HG02870 (cell line): Measurements from ENCODE around the gene METTL4.
A peak's percentile ranks its signal among the peaks of the same experiment; 100 is the strongest.

Experiments
- ATAC-seq: cut with Tn5 transposase; IDR thresholded peaks from one replicate; pipeline ENCODE4 v1.9.1; 2021; ENCODE audit warnings: mild to moderate bottlenecking, moderate library complexity; ENCODE audit not compliant: unreplicated experiment

The METTL4 gene, protein sequence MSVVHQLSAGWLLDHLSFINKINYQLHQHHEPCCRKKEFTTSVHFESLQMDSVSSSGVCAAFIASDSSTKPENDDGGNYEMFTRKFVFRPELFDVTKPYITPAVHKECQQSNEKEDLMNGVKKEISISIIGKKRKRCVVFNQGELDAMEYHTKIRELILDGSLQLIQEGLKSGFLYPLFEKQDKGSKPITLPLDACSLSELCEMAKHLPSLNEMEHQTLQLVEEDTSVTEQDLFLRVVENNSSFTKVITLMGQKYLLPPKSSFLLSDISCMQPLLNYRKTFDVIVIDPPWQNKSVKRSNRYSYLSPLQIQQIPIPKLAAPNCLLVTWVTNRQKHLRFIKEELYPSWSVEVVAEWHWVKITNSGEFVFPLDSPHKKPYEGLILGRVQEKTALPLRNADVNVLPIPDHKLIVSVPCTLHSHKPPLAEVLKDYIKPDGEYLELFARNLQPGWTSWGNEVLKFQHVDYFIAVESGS

DNA sequence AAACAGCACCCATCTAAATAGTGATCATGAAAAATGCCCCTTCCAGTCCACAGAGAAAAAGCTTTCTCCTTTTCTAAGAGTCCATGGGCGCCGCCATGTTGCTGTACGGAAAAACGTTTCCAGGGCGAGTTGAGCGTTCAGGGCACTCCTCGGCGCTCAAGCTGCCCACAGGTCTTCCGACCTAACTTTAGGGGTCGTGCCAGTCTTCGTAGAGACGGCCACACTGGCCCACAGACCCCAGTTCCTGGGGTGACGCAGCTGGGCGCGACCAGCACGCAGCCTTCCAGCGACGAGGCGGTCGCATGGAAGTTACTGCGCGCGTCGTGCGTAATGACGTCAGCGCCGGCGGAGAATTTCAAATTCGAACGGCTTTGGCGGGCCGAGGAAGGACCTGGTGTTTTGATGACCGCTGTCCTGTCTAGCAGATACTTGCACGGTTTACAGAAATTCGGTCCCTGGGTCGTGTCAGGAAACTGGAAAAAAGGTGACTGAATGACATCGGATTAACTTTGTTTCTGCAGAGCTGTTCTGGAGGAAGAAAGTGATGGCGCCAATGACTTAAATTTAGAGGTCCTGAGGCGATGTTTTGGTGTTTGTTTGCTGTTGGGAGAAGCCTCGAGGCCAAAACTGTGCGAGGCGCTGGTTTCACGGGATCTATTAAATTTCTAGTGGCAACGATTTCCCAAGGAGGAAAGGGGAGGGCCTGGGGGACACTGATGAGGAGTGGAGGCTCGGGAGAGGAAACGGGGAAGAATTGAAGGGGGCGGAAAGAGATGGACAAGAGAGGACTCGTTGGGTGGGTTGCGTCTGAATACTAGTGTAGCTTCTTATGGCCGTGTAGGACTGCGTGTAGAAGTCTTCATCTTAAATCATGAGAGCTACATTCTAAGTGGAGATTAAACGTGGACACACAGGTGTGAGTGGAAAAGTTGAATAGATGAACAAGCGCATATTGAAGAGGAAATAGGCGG lies at the start of gene METTL4, which contains the start of gene NDC80:
TSS of gene METTL4 (minus strand) at position 306 of the 971 bp plus-strand sequence. CDS start 4,289 bp downstream, outside the sequence.
TSS of gene NDC80 (plus strand) at position 358 of the 971 bp plus-strand sequence. CDS start 1,429 bp downstream, outside the sequence.
- ATAC-seq = peak; percentile 75

GRCh38 chr18:2618009-2618408 lies 46.7 kb upstream of the METTL4 start:
- no peak for ATAC-seq

- no peak for ATAC-seq
Measured at GRCh38 chr18:2617401-2617998, 46.2 kb upstream of the METTL4 start.

DNA sequence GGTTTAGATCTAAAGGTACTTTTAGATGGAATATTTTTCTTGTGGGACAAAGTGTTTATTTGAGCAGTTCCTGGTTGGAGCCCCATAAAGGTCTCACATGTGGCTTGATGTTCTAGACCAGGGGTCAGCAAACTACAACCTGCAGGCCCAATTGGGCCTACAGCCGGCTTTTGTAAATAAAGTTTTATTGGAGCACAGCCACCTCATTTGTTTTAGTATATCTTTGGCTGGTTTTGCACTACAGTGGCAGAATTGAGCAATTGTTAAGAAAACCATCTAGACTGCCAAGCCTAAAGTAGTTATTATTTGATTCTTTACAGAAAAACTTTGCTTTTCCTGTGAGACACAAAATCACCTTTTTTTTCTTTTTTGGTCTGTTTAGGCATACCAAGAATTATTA lies 41.7 kb upstream of the METTL4 start:
- ATAC-seq = no peak

- no peak for ATAC-seq
Measured at GRCh38 chr18:2610549-2610948, 39.2 kb upstream of the METTL4 start.

DNA sequence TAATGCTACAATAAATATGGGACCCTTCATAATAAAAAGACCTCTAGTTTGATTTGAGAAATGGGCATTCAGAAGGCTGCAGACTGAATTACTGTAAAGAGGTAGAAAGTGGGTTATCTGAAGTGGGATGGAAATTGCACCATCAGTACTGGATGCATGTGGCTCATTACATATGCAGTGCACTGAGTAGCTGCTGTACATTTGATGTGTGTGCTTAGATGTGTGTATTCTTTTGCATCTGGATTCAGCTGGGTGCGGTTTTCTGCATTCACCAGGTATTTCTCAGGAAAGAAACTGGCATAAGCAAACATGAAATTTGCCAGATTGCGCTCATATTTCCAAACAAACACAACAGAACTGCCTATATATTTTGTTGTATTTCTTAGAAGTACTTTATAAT lies 38.3 kb upstream of the METTL4 start:
- no peak for ATAC-seq

- ATAC-seq = no peak
Measured at GRCh38 chr18:2606335-2606734, 35.0 kb upstream of the METTL4 start.

GRCh38 chr18:2602844-2603243 lies 31.5 kb upstream of the METTL4 start:
- no peak for ATAC-seq

DNA sequence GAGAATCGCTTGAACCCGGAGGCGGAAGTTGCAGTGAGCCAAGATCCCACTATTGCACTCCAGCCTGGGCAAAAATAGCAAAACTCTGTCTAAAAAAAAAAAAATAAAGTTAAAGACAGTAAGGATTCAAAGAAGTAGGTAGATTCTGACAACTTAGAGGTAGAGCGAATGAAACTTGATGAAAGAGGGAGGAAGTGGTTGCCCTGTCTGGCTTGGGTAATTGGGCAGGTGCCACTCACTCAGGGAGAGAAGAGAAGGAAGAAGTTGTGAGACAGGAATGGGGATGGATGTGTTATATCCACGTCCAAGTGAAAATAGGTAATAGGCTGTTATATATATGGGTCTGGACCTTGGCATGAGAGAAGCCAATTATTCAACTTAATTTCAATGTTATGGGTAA lies 26.3 kb upstream of the METTL4 start:
- no peak for ATAC-seq

DNA sequence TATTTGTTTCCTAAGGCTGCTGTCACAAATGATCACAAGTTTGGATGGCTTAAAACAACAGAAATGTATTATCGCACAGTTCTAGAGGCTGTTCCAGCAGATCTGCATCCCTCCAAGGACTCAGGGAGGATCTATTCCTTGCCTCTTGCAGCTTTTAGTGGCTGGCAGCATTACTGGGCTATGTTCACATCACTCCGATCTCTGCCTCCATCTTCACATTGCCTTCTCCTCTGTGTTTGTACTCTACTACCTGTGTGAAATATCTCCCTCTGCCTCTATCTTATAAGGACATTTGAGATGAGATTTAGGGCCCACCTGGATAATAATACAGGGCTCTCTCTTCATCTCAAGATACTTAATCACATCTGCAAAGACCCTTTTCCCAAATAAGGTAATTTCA lies 19.0 kb upstream of the METTL4 start:
- no peak for ATAC-seq

DNA sequence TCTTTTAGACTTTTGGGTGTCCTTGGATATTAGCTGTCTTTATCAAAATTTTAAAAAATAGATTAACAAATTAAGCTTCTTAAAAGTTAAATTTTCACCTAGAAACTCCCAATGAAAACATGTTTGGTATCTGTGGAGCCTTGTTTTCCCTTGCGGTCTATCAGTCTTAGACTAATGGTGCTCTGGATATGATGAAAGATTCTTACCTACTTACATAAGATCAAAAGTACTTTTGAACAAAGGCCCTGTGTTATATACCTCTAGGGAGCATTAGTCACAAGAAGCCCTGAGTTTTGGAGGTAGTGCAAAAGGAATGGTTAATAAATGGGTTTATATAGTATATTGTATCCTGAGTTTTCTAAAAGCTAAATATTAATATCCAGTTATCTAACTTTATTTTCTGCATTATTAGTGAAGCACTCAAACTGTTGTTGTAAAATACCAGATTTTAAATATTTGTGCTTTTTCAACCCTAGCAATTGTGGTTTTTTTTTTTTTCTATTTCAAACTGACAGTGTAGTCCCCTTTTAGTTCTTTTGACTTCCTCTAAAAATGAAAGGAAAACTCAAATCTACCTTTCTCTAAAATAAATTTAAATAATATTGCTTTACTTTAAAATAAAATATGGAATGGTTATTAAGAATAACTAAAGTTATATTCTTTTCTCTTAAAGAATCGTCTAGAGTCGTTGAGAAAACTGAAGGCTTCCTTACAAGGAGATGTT lies 18.2 kb upstream of the METTL4 start:
- ATAC-seq = no peak

DNA sequence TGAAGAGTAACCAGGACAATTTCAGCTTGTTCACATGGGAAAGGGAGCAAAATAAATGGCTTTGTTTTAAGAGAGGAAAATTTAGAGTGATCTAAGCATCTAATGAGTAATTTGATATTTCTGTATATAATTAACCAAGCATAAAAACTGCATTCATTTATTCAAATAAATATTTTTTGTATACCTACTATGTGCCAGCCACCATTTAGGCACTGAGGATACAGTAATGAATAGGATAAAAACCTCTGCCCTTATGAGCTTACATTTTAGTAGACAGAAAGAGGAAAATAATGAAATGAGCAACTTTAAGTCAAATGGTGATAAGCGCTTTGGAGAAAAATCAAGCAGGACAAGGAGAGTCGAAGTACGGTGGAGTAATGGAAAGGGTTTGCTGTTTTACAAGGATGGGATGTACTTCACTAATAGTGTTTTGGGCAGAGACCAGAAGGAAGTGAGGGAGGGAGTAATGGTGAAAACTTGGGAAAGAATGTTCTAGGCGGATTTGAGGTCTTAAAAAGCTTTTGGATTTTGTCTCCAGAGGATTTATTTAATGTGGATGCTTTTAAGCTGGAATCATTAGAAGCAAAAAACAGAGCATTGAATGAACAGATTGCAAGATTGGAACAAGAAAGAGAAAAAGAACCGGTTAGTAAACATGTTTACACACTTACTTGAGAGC lies 17.5 kb upstream of the METTL4 start:
- no peak for ATAC-seq

GRCh38 chr18:2587788-2588187 lies 16.5 kb upstream of the METTL4 start:
- ATAC-seq = no peak

GRCh38 chr18:2573408-2573807 lies 2.1 kb upstream of the METTL4 start:
- no peak for ATAC-seq

DNA sequence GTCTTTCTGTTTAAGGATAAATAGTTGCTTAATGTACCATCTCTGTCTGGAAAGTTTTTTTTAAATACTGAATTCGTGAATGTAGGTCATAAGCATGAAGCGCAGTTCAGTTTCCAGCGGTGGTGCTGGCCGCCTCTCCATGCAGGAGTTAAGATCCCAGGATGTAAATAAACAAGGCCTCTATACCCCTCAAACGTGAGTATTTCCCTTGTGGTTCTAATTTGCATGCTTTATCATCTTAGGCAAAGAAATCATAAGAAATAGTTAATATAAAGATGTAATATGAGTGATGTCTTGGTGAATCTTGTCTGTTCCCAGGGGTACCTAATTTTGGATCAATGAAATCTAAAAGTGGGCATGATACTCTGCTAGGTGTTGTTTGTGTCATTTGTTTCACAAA lies 1.6 kb upstream of the METTL4 start:
- ATAC-seq = no peak

DNA sequence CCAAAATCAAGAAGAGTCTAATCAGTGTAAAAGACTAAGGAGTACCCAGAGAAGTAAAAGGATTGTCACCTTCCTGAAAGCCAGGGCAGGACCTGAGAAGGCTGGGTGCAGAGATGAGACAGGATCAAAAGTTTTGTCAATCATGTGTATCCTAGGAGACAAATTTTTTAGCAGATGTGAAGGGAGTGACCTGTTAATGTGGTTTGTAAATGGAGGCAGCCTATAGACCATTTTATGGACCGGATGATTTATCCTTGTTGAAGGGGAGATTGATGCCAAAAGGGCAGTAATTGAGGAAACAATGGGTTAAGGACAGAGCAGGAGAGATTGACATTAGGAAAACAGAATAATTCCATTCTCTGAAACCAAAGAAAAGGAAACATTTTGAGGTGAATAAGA lies 865 bp upstream of the METTL4 start:
- ATAC-seq = peak; percentile 10

DNA sequence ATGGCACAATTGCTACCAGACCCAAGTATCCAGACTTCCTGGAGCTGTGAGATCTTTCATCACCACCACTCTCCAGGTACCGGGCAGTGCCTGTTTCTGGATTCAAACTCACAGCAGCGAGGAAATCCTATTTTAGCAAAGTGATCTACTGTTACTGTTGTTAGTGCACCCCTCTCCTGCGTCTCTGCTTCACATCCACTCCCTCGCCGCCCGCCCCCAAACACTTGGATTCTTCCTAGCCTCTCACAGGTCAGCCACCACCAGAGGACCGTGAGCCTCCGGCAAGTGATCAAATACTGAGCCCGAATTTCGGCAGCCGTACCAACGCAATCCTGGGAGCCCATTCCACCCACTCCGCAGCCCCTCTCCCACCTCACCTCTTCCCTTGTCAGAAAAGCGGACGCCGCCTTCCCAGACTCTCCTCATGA lies 519 bp downstream of the METTL4 start:
- peak; percentile 53 for ATAC-seq

DNA sequence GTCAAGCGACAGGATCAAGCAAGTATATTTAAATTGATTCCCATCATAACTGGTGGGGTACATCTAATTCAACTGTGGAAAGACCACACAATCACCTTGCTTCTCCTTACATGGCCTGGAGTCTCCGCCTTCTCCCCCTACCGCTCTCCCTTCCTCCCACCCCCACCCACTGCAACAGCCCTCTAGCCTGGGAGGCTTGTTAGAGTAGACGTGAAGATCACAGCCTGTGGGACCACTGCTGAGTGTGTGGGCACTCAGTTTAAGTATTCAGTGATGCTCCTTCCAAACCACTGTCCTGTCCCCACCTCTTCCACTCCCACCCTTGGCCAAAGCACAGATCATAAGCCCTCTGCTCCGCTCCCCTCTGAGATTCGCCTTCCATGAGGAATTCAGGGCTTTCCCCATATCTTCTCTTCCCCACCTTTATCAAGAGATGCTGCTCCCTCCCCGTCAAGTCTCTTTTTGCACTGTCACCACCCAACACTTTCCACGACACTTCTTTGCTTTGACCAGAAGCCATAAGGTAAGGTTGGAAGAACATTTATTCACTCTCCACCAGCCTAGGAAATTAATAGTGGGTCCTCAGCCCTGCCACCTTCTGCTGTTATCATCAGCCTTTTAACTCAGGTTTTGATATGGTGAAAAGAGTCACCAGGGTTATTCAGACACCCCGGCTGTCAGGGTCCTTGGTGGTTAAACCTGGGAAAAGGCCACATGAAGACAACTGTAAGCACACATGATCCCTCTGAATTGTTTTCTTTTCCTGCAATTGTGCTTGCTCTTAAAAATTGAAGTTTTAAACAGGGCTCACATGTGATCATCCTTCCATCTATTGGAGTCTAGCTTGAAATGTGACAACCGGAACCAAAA lies 1.7 kb downstream of the METTL4 start:
- no peak for ATAC-seq

- ATAC-seq = no peak
Measured at GRCh38 chr18:2568605-2569004, 2.7 kb downstream of the METTL4 start.
